H1 (cell line): Measurements from ENCODE around the gene LRRC9.

Experiments
- CEBPB ChIP-seq: IDR thresholded peaks from 2 replicates; pipeline ENCODE4 v1.6.1; 2012; ENCODE audit warnings: low read depth, low read length
- GABPA ChIP-seq: IDR thresholded peaks from 2 replicates; pipeline ENCODE4 v1.6.1; 2011; ENCODE audit warnings: mild to moderate bottlenecking, low read length, moderate library complexity, borderline replicate concordance; ENCODE audit not compliant: insufficient read depth
- POLR2A ChIP-seq, 2 experiments: IDR thresholded peaks; 1 replicate in 1 of 2; 2 replicates in 1 of 2; pipeline ENCODE4 v1.6.1; 2011; ENCODE audit warnings: low read depth in 2 of 2, low read length in 2 of 2, mild to moderate bottlenecking in 2 of 2; ENCODE audit errors: control extremely low read depth in 1 of 2
- POLR2AphosphoS5 ChIP-seq: IDR thresholded peaks from 2 replicates; pipeline ENCODE4 v1.6.1; 2011; ENCODE audit warnings: low read depth, low read length
- RXRA ChIP-seq: IDR thresholded peaks from 2 replicates; pipeline ENCODE4 v1.6.1; 2011; ENCODE audit warnings: low read depth, mild to moderate bottlenecking, low read length, moderate library complexity; ENCODE audit not compliant: insufficient read depth
- SUZ12 ChIP-seq: fragments of 200-600 bp; sonication (generic); IDR thresholded peaks from 2 replicates; pipeline ENCODE4 v1.6.1; 2012; ENCODE audit warnings: mild to moderate bottlenecking, inconsistent platforms, low read length, moderate library complexity, mixed read lengths
- TAF1 ChIP-seq: IDR thresholded peaks from 2 replicates; pipeline ENCODE4 v1.6.1; 2011; ENCODE audit warnings: mild to moderate bottlenecking, low read depth, low read length
- TF ChIP-seq, protein P1 (sequence below), 3 experiments: IDR thresholded peaks; 1 replicate in 2 of 3; 2 replicates in 1 of 3; pipeline versions ENCODE4 v1.5.1 to v1.6.1; 2011; ENCODE audit warnings: low read length in 3 of 3, mild to moderate bottlenecking in 3 of 3, inconsistent platforms in 2 of 3, low read depth in 1 of 3, moderate library complexity in 1 of 3; ENCODE audit not compliant: insufficient read depth in 1 of 3; ENCODE audit errors: control extremely low read depth in 1 of 3

DNA sequence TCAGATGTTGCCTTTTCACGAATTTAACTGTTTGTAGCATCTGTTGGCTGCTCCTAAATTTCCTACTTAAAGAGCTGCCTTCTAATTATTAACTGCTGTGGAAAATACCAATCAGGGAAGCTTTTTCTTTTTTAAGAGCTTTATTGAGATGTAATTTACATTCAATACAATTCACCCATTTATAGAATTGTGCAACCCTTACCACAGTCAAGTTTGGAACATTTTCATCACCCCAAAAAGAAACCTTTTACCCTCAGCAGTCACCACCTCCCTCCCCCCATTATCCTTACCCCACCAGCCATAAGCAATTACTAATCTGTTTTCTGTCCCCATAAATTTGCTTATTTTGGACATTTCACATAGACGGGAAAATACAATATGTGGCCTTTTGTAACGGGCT is 173.1 kb downstream of the LRRC9 start:
- TF ChIP-seq GABPA = no peak
- TF ChIP-seq, protein P1, sequence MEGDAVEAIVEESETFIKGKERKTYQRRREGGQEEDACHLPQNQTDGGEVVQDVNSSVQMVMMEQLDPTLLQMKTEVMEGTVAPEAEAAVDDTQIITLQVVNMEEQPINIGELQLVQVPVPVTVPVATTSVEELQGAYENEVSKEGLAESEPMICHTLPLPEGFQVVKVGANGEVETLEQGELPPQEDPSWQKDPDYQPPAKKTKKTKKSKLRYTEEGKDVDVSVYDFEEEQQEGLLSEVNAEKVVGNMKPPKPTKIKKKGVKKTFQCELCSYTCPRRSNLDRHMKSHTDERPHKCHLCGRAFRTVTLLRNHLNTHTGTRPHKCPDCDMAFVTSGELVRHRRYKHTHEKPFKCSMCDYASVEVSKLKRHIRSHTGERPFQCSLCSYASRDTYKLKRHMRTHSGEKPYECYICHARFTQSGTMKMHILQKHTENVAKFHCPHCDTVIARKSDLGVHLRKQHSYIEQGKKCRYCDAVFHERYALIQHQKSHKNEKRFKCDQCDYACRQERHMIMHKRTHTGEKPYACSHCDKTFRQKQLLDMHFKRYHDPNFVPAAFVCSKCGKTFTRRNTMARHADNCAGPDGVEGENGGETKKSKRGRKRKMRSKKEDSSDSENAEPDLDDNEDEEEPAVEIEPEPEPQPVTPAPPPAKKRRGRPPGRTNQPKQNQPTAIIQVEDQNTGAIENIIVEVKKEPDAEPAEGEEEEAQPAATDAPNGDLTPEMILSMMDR (IDR thresholded peaks at IDR 0.05; ENCODE audit: control extremely low read depth in 1 of 3, insufficient read depth in 1 of 3, low read depth in 1 of 3, low read length in 3 of 3) = no peak
- no peak for TF ChIP-seq SUZ12
- no peak for TF ChIP-seq RXRA
- TF ChIP-seq POLR2AphosphoS5 = no peak
- no peak for TF ChIP-seq POLR2A (IDR thresholded peaks at IDR 0.05; ENCODE audit: control extremely low read depth in 1 of 2, low read depth in 2 of 2, low read length in 2 of 2)
- TF ChIP-seq TAF1 = no peak
- no peak for TF ChIP-seq CEBPB
